ENCODE data around the gene SLC25A41. TPM values are rescaled to one million over a fixed set of nuclear protein-coding genes. Genes with fewer than 3 reads are reported as not detected.

SLC25A41 gene
- total RNA-seq, 4 donors from 2014 or later: not detected

DNA sequence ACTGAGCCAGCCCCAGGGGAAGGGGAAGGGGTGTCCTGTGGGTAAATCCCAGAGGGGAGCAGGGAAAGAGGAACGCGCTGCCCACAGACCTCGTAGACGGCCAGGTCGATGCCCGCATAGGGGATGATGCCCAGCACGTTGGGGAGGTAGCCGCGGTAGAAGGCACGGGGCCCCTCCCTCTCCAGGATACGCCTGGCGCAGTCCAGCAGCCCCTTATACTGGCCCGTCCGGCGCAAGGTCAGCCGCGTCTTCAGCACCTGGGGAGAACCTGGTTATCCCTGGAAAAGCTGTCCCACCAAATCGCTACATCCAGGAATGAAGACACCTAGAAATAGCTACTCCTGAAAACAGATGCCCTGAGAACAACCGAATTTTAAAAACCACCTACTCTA lies 18.7 kb upstream of the SLC25A41 start:
- TF ChIP-seq, protein P1, sequence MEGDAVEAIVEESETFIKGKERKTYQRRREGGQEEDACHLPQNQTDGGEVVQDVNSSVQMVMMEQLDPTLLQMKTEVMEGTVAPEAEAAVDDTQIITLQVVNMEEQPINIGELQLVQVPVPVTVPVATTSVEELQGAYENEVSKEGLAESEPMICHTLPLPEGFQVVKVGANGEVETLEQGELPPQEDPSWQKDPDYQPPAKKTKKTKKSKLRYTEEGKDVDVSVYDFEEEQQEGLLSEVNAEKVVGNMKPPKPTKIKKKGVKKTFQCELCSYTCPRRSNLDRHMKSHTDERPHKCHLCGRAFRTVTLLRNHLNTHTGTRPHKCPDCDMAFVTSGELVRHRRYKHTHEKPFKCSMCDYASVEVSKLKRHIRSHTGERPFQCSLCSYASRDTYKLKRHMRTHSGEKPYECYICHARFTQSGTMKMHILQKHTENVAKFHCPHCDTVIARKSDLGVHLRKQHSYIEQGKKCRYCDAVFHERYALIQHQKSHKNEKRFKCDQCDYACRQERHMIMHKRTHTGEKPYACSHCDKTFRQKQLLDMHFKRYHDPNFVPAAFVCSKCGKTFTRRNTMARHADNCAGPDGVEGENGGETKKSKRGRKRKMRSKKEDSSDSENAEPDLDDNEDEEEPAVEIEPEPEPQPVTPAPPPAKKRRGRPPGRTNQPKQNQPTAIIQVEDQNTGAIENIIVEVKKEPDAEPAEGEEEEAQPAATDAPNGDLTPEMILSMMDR (IDR thresholded peaks at IDR 0.05; ENCODE audit: low read depth): no peak

DNA sequence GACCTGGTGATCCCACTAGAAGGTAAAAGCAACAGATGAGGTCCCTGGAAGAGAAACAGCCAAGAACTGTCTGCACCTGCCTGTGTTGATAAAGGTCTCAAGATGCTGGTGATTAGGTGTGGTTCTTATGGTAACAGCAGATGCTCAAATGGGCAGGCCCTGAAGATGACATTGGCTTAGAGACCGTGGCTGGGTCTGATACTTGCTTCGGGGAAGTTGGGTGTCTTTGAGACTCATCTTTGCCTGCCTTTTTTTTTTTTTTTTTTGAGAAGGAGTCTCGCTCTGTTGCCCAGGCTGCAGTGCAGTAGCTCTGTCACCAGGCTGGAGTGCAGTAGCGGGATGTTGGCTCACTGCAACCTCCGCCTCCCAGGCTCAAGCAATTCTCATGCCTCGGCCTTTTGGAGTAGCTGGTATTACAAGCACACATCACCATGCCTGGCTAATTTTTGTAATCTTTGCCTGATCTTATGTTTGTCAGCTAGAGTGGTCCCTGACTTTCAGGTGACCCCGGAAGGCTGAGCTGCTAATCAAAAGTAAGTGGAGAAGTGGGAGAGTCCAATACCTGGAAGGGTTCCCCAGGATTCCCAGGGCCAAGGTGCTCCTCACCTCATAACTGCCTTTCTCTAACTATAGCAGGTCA lies 18.1 kb upstream of the SLC25A41 start:
- TF ChIP-seq, protein P1 (IDR thresholded peaks at IDR 0.05; ENCODE audit: low read depth): no peak

DNA sequence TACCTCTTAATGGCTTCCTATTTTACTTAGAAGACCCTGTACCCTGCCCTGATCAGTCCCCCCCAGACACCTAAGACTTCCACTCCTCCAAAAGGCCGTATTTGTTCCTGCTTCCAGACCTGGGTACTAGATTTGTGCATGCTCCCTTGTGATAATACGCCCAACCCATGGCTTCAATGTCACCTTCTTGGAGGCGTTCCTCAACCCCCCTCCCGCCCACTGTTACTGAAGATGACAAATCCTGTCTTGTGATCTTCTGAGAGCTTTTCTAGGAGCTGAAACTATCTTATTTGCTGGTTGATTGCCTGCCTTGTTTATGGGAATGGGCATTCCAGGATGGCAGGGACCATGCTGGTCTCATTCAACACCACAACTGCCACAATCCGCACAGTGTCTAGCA lies 16.6 kb upstream of the SLC25A41 start:
- TF ChIP-seq, protein P1 (IDR thresholded peaks at IDR 0.05; ENCODE audit: low read depth): no peak

DNA sequence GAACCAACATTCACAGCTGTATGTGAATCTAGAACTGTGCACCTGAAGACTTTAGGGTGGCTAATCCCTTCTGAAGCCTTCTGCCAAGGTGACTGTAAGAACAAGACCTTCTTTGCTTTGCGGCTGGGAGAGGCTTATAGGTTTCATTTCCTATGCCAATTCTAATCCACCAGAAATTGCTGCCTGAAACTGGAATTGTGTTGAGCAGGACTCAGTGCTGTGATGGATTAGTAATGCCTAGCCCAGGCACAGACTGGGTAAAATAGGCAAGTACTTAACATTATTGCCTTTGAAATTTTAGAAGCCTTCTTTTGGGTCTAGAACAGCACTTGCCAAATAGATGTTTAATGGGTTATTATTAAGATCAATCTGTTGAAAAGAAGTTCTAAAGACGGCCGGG lies 14.5 kb upstream of the SLC25A41 start:
- TF ChIP-seq, protein P1 (IDR thresholded peaks at IDR 0.05; ENCODE audit: low read depth): no peak

DNA sequence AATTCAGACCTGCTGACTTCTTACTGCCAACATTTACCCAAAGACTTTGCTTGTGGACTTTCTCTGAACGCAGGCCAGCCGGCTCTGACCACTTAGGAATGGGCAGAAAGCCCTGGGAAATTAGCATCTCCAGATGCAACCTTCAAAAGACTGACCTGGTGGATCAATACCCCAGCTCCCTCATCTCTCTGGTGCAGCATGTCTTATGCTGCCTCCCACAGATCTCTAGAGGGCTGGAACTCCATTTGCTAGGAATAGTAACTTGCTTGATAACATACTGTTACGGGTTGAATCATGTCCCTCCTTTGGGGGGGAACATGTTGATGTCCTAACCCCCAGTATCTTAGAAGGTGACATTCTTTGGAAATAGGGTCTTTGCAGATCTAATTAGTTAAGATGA lies 12.9 kb upstream of the SLC25A41 start:
- TF ChIP-seq, protein P1 (IDR thresholded peaks at IDR 0.05; ENCODE audit: low read depth): no peak

DNA sequence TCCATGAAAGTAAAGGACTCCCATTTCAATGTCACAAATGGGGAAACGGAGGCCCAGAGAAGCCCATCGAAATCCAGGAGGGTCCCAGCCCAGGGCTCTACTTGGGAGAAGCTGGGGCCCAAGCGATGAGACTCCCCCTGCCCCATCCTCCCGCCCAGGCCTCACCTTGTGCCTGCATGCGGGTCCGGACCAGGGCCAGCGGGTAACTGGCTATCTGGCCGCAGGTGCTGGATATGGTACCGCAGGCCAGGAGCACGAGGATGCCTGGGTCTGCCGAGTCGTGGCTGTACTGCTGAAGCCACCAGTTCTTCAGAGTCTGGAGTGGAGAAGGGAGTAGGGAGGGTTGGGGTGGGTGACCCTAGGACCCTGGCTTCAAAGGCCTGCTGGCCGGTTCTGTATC lies 10.4 kb upstream of the SLC25A41 start:
- TF ChIP-seq, protein P1 (IDR thresholded peaks at IDR 0.05; ENCODE audit: low read depth): no peak

DNA sequence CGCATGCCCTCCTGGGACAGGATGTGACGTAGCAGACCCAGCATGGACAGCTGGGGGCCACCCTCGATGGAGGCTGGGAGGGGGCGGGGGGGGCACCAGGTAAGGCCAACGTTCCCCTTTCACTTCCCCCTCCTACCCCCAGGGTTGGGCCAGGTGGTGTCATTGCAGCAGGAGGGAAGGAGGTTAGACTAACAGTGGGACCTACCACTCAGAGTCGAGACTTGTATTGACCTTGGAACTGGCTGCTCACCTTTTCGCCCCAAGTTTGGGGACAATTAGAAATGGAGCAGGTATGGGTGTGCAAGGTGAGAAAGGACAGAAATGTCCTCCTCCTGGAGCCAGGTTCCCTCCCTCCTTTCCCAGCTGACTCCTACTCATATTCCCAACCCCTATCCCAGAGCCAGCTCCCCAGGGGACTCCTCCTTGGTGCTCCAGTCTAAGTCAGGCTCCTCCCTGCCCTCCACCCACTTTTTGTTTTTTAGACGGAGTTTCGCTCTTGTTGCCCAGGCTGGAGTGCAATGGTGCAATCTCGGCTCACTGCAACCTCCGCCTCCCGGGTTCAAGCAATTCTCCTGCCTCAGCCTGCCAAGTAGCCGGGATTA lies 8.6 kb upstream of the SLC25A41 start:
- TF ChIP-seq, protein P1 (IDR thresholded peaks at IDR 0.05; ENCODE audit: low read depth): no peak

Measured in subcutaneous adipose tissue (tissue), 4 donors.